ENCODE measurements around the gene EMC10. TPM values are rescaled to one million over a fixed set of nuclear protein-coding genes. Genes with fewer than 3 reads are reported as not detected.

Gene EMC10
- total and polyA plus RNA-seq, 2 donors (not counting 3 experiments of a cell fraction or from before 2014, with no cell fraction given) = 106 to 111 TPM

DNA sequence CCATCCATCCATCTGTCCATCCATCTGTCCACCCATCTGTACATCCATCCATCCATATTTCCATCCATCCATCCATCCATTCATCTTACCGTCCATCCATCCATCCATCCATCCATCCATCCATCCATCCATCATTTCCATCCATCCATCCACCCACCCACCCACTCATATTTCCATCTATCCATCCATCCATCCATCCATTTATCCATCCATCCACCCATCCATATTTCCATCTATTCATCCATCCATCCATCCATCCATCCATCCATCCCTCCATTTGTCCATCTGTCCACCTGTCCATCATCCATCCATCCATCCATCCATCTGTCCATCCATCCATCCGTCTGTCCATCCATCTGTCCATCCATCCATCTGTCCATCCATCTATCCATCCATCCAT, 20.3 kb upstream of the EMC10 start:
- dilution Hi-C loops (cut with MboI; ENCODE audit: extremely low pct_ligation_motif_present, low sequenced_read_pairs) = no loop called here
- CTCF ChIA-PET = no interaction called here

More for the DNA sequence above, 20.3 kb upstream of the EMC10 start:
- POLR2A ChIA-PET = no interaction called here
- H3K27ac ChIP-seq (ENCODE audit: insufficient read depth, low read depth, low read length) = no peak overlapping the region
- no peaks in the 10 kb centered on the region for H3K27me3 ChIP-seq (ENCODE audit: control insufficient read depth in 2 of 2, insufficient read depth in 2 of 2, low read length in 2 of 2)
- H4K20me1 ChIP-seq (replicated peaks; ENCODE audit: control insufficient read depth, extremely low read depth, insufficient read depth, low read length) = no peaks in the 10 kb centered on the region
- H3K36me3 ChIP-seq (ENCODE audit: control insufficient read depth in 2 of 2, extremely low read depth in 1 of 2, insufficient read depth in 2 of 2, low read length in 2 of 2) = no peaks in the 10 kb centered on the region
- H3K4me2 ChIP-seq (ENCODE audit: insufficient read depth, low read length) = no peak overlapping the region
- no peaks in the 10 kb centered on the region for H3K79me2 ChIP-seq (ENCODE audit: control insufficient read depth, insufficient read depth, low read length)
- DNase-seq (ENCODE audit: low read depth, low spot score) (no peak), FAIRE-seq (no peak)
- no peak for TF ChIP-seq JUN (IDR thresholded peaks at IDR 0.05; ENCODE audit: borderline replicate concordance, insufficient read depth, insufficient read length, low read depth)
- TF ChIP-seq GATA2 (IDR thresholded peaks at IDR 0.05; ENCODE audit: insufficient read depth, insufficient read length, low read depth, low read length) = no peak
- TF ChIP-seq MYC (IDR thresholded peaks at IDR 0.05; ENCODE audit: low read depth, low read length) = no peak
- TF ChIP-seq, protein P1, sequence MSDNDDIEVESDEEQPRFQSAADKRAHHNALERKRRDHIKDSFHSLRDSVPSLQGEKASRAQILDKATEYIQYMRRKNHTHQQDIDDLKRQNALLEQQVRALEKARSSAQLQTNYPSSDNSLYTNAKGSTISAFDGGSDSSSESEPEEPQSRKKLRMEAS (IDR thresholded peaks at IDR 0.05; ENCODE audit: insufficient read depth, insufficient read length) = no peak
- TF ChIP-seq FOS (IDR thresholded peaks at IDR 0.05; ENCODE audit: borderline replicate concordance, insufficient read depth, low read length) = no peak
- no peak for TF ChIP-seq POLR2A (IDR thresholded peaks at IDR 0.05; ENCODE audit: low read depth, low read length)
- TF ChIP-seq POLR2AphosphoS5 (IDR thresholded peaks at IDR 0.05; ENCODE audit: insufficient read depth, low read depth, low read length) = no peak
- TF ChIP-seq, protein P2, sequence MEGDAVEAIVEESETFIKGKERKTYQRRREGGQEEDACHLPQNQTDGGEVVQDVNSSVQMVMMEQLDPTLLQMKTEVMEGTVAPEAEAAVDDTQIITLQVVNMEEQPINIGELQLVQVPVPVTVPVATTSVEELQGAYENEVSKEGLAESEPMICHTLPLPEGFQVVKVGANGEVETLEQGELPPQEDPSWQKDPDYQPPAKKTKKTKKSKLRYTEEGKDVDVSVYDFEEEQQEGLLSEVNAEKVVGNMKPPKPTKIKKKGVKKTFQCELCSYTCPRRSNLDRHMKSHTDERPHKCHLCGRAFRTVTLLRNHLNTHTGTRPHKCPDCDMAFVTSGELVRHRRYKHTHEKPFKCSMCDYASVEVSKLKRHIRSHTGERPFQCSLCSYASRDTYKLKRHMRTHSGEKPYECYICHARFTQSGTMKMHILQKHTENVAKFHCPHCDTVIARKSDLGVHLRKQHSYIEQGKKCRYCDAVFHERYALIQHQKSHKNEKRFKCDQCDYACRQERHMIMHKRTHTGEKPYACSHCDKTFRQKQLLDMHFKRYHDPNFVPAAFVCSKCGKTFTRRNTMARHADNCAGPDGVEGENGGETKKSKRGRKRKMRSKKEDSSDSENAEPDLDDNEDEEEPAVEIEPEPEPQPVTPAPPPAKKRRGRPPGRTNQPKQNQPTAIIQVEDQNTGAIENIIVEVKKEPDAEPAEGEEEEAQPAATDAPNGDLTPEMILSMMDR (IDR thresholded peaks at IDR 0.05; ENCODE audit: extremely low read depth in 1 of 2, insufficient read depth in 1 of 2, low read depth in 1 of 2, low read length in 2 of 2) = no peak
- intact Hi-C loops (cut with micrococcal nuclease) = no loop called here
- H3K9ac ChIP-seq (replicated peaks; ENCODE audit: extremely low read depth, insufficient read depth, low read length) = no peak overlapping the region
- BruUV-seq (replicated peaks) = no TSS peak
- H3K4me1 ChIP-seq (ENCODE audit: control insufficient read depth, extremely low read depth, insufficient read depth, low read length) = no peaks in the 10 kb centered on the region
- H3K9me1 ChIP-seq (replicated peaks; ENCODE audit: control insufficient read depth, extremely low read depth, insufficient read depth, low read length) = no peaks in the 10 kb centered on the region
- H3K9me3 ChIP-seq (replicated peaks; ENCODE audit: control insufficient read depth, insufficient read depth, low read length) = no peaks in the 10 kb centered on the region
- H2AFZ ChIP-seq (ENCODE audit: low read depth, low read length) = no peak overlapping the region
- no peak overlapping the region for H3K4me3 ChIP-seq (replicated peaks in 1 of 3; ENCODE audit: insufficient read depth in 1 of 3, low read depth in 1 of 3, low read length in 3 of 3)
